Tibial nerve (tissue), 4 donors: Measurements from ENCODE around the gene CIAO2B. TPM values are rescaled to one million over a fixed set of nuclear protein-coding genes. Genes with fewer than 3 reads are reported as not detected.

Source experiments
- DNase-seq, 2 donors: peaks; one replicate each; pipeline ENCODE4 v3.0.0-alpha.2; 2019; ENCODE audit warnings: low spot score in 2 of 2
- H3K27ac ChIP-seq, 4 donors: fragments of 200-600 bp; sonication (generic) in 3 of 4; one replicate each; pipeline ENCODE4 v1.5.1; 2017 to 2019; ENCODE audit warnings: mild to moderate bottlenecking in 1 of 4
- H3K27me3 ChIP-seq, 2 donors: fragments of 200-600 bp; sonication (generic) in 1 of 2; one replicate each; pipeline versions ENCODE4 v1.5.1 to v1.6.0; 2017 to 2019
- H3K36me3 ChIP-seq, 3 donors: fragments of 200-600 bp; sonication (generic); one replicate each; pipeline ENCODE4 v1.5.1; 2018 to 2019
- H3K4me1 ChIP-seq, 4 donors: fragments of 200-600 bp; sonication (generic) in 3 of 4; one replicate each; pipeline ENCODE4 v1.5.1; 2017 to 2019
- H3K4me3 ChIP-seq, 4 donors: fragments of 200-600 bp; sonication (generic) in 3 of 4; one replicate each; pipeline ENCODE4 v1.5.1; 2017 to 2019; ENCODE audit warnings: mild to moderate bottlenecking in 1 of 4, moderate library complexity in 1 of 4
- H3K9me3 ChIP-seq, 4 donors: fragments of 200-600 bp; sonication (generic) in 3 of 4; one replicate each; pipeline ENCODE4 v1.5.1; 2017 to 2019
- EP300 ChIP-seq, 2 donors: sonication (generic); formaldehyde crosslinking; IDR thresholded peaks; one replicate each; pipeline ENCODE4 v1.6.1; 2017; ENCODE audit warnings: antibody characterized with exemption in 2 of 2, mild to moderate bottlenecking in 1 of 2
- POLR2A ChIP-seq, 2 donors: fragments of 450-650 bp; IDR thresholded peaks; one replicate each; pipeline ENCODE4 v1.6.1; 2017; ENCODE audit warnings: antibody characterized with exemption in 2 of 2, mild to moderate bottlenecking in 2 of 2, moderate library complexity in 2 of 2
- WGBS, 2 donors: methylation state at CpG; one replicate each; pipeline ENCODE4 v1.1.5; 2018; 5-methylcytosine and 5-hydroxymethylcytosine counted together
- total RNA-seq, 4 donors: library from RNA; depleted of rRNA; stranded (reverse); fragments of >200 nt; gene quantifications; one replicate each; pipeline ENCODE4 v1.1.0, GENCODE V29; 2016
- TF ChIP-seq, protein P1 (sequence below), 5 experiments: fragments of 200-600 bp in 3 of 5; fragments of 450-650 bp in 2 of 5; sonication (generic) in 3 of 5; IDR thresholded peaks; one replicate each; pipeline ENCODE4 v1.5.1; 2016 to 2019; ENCODE audit warnings: antibody characterized with exemption in 5 of 5, mild to moderate bottlenecking in 3 of 5, moderate library complexity in 2 of 5

CIAO2B gene
- total RNA-seq, 4 donors from 2014 or later, result 57.1 to 111 (median 89.9) TPM

DNA sequence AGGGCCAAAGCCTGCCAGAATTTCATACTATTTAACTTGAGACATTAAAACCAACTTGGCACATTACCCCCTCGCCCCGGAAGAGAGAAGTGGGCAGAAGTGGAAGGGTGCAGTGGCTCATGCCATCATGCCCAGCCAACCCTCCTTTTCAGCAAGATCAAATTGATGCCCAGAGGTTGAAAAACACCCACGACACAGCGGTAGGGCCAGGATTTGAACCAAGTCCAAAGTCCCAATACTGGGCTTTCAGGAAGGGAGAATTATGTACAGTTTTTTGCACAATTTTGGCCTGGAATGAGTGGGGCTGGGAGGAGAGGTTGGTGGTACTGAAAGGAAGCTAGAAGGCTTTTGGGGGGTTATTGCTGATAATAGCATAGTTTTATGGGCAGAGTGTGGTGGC is 42.8 kb downstream of the CIAO2B start:
- no peak overlapping the region for H3K27ac ChIP-seq
- no peaks in the 10 kb centered on the region for H3K27me3 ChIP-seq
- H3K4me1 ChIP-seq, result peaks cover 0 to 12% (median 0%) of the 10 kb centered on the region in 4 donors
- no peaks in the 10 kb centered on the region for H3K9me3 ChIP-seq
- peaks cover 0 to 21% (median 0%) of the 10 kb centered on the region in 3 donors for H3K36me3 ChIP-seq
- no peak for DNase-seq
- 74 to 84% methylated on average over 4 of the region's 4 CpGs for WGBS, 2 donors
- no peak overlapping the region for H3K4me3 ChIP-seq
- no peak for TF ChIP-seq POLR2A (IDR thresholded peaks at IDR 0.05)
- TF ChIP-seq, protein P1, sequence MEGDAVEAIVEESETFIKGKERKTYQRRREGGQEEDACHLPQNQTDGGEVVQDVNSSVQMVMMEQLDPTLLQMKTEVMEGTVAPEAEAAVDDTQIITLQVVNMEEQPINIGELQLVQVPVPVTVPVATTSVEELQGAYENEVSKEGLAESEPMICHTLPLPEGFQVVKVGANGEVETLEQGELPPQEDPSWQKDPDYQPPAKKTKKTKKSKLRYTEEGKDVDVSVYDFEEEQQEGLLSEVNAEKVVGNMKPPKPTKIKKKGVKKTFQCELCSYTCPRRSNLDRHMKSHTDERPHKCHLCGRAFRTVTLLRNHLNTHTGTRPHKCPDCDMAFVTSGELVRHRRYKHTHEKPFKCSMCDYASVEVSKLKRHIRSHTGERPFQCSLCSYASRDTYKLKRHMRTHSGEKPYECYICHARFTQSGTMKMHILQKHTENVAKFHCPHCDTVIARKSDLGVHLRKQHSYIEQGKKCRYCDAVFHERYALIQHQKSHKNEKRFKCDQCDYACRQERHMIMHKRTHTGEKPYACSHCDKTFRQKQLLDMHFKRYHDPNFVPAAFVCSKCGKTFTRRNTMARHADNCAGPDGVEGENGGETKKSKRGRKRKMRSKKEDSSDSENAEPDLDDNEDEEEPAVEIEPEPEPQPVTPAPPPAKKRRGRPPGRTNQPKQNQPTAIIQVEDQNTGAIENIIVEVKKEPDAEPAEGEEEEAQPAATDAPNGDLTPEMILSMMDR (IDR thresholded peaks at IDR 0.05), result no peak
- TF ChIP-seq EP300 (IDR thresholded peaks at IDR 0.05), result no peak

GRCh38 chr16:66890799-66891198 is 43.4 kb downstream of the CIAO2B start:
- no peak for DNase-seq
- no peaks in the 10 kb centered on the region for H3K9me3 ChIP-seq
- peaks cover 0 to 11% (median 0%) of the 10 kb centered on the region in 4 donors for H3K4me1 ChIP-seq
- TF ChIP-seq POLR2A (IDR thresholded peaks at IDR 0.05) (no peak), EP300 (IDR thresholded peaks at IDR 0.05) (no peak)
- TF ChIP-seq, protein P1 (IDR thresholded peaks at IDR 0.05), result no peak
- H3K27me3 ChIP-seq, result no peaks in the 10 kb centered on the region
- H3K4me3 ChIP-seq, result no peak overlapping the region
- WGBS, 2 donors, result 71 to 81% methylated on average over 2 of the region's 2 CpGs
- no peak overlapping the region for H3K27ac ChIP-seq
- H3K36me3 ChIP-seq, result peaks cover 0 to 25% (median 0%) of the 10 kb centered on the region in 3 donors

- Histone ChIP-seq H3K27ac (no peak overlapping the region), H3K27me3 (no peaks in the 10 kb centered on the region), H3K4me3 (no peak overlapping the region), H3K9me3 (no peaks in the 10 kb centered on the region), H3K36me3 (peaks cover 0 to 37% (median 0%) of the 10 kb centered on the region in 3 donors), H3K4me1 (peaks cover 0 to 17% (median 0%) of the 10 kb centered on the region in 4 donors)
- DNase-seq, result no peak
- WGBS, 2 donors, result 77 to 78% methylated on average over 4 of the region's 4 CpGs
- TF ChIP-seq, protein P1 (IDR thresholded peaks at IDR 0.05), result no peak
- TF ChIP-seq EP300 (IDR thresholded peaks at IDR 0.05) (no peak), POLR2A (IDR thresholded peaks at IDR 0.05) (no peak)
These were observed 44.6 kb downstream of the CIAO2B start for GRCh38 chr16:66889622-66890021.

GRCh38 chr16:66888647-66889615 is 45.3 kb downstream of the CIAO2B start:
- Histone ChIP-seq H3K9me3 (no peaks in the 10 kb centered on the region), H3K27ac (no peak overlapping the region)

More at GRCh38 chr16:66888647-66889615, 45.3 kb downstream of the CIAO2B start:
- H3K27me3 ChIP-seq, result no peaks in the 10 kb centered on the region
- TF ChIP-seq POLR2A (IDR thresholded peaks at IDR 0.05) (no peak), EP300 (IDR thresholded peaks at IDR 0.05) (no peak)
- TF ChIP-seq, protein P1 (IDR thresholded peaks at IDR 0.05), result no peak
- 87 to 88% methylated on average over 6 of the region's 6 CpGs for WGBS, 2 donors
- DNase-seq, result no peak
- H3K4me1 ChIP-seq, result peaks cover 0 to 18% (median 0%) of the 10 kb centered on the region in 4 donors
- H3K36me3 ChIP-seq, result peaks cover 0 to 43% (median 0%) of the 10 kb centered on the region in 3 donors
- H3K4me3 ChIP-seq, result no peak overlapping the region
